ENCODE measurements around the gene TMEM184C.
A peak's percentile ranks its signal among the peaks of the same experiment; 100 is the strongest.

DNA sequence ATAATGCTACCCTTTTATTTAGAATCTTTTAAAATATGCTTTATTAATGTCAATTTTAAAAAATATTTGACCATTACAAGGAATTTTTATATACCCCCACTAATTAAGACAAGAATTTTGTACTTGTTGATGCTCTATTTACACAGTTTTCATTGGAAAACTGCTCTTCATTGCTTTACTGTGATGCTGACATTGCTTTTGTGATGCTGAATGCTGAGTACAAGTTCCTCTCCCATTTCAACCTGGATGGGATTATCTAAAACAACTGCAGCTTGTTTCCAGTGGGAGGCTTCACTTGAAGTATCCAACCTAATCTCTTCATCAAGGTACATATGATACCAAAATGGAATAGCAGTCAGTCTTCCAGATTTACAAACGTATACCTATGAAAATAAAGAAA, 21.2 kb downstream of the TMEM184C start:
- TF ChIP-seq, protein P1, sequence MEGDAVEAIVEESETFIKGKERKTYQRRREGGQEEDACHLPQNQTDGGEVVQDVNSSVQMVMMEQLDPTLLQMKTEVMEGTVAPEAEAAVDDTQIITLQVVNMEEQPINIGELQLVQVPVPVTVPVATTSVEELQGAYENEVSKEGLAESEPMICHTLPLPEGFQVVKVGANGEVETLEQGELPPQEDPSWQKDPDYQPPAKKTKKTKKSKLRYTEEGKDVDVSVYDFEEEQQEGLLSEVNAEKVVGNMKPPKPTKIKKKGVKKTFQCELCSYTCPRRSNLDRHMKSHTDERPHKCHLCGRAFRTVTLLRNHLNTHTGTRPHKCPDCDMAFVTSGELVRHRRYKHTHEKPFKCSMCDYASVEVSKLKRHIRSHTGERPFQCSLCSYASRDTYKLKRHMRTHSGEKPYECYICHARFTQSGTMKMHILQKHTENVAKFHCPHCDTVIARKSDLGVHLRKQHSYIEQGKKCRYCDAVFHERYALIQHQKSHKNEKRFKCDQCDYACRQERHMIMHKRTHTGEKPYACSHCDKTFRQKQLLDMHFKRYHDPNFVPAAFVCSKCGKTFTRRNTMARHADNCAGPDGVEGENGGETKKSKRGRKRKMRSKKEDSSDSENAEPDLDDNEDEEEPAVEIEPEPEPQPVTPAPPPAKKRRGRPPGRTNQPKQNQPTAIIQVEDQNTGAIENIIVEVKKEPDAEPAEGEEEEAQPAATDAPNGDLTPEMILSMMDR (conservative IDR thresholded peaks at IDR 0.05; ENCODE audit: low read depth in 2 of 2): no peak
- TF ChIP-seq, protein P2, sequence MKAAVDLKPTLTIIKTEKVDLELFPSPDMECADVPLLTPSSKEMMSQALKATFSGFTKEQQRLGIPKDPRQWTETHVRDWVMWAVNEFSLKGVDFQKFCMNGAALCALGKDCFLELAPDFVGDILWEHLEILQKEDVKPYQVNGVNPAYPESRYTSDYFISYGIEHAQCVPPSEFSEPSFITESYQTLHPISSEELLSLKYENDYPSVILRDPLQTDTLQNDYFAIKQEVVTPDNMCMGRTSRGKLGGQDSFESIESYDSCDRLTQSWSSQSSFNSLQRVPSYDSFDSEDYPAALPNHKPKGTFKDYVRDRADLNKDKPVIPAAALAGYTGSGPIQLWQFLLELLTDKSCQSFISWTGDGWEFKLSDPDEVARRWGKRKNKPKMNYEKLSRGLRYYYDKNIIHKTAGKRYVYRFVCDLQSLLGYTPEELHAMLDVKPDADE (IDR thresholded peaks at IDR 0.05): no peak
- TF ChIP-seq, protein P3, sequence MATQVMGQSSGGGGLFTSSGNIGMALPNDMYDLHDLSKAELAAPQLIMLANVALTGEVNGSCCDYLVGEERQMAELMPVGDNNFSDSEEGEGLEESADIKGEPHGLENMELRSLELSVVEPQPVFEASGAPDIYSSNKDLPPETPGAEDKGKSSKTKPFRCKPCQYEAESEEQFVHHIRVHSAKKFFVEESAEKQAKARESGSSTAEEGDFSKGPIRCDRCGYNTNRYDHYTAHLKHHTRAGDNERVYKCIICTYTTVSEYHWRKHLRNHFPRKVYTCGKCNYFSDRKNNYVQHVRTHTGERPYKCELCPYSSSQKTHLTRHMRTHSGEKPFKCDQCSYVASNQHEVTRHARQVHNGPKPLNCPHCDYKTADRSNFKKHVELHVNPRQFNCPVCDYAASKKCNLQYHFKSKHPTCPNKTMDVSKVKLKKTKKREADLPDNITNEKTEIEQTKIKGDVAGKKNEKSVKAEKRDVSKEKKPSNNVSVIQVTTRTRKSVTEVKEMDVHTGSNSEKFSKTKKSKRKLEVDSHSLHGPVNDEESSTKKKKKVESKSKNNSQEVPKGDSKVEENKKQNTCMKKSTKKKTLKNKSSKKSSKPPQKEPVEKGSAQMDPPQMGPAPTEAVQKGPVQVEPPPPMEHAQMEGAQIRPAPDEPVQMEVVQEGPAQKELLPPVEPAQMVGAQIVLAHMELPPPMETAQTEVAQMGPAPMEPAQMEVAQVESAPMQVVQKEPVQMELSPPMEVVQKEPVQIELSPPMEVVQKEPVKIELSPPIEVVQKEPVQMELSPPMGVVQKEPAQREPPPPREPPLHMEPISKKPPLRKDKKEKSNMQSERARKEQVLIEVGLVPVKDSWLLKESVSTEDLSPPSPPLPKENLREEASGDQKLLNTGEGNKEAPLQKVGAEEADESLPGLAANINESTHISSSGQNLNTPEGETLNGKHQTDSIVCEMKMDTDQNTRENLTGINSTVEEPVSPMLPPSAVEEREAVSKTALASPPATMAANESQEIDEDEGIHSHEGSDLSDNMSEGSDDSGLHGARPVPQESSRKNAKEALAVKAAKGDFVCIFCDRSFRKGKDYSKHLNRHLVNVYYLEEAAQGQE (IDR thresholded peaks at IDR 0.05; ENCODE audit: unreplicated experiment): no peak
- TF ChIP-seq POLR2AphosphoS5 (IDR thresholded peaks at IDR 0.05; ENCODE audit: low read depth) (no peak), EZH2 (IDR thresholded peaks at IDR 0.05; ENCODE audit: low read depth, unreplicated experiment) (no peak), JUNB (IDR thresholded peaks at IDR 0.05; ENCODE audit: unreplicated experiment) (no peak), CREB1 (CRISPR knock-in tag; IDR thresholded peaks at IDR 0.05; ENCODE audit: low read depth) (no peak), EZH2phosphoT487 (IDR thresholded peaks at IDR 0.05; ENCODE audit: unreplicated experiment) (no peak), NANOG (IDR thresholded peaks at IDR 0.05; ENCODE audit: borderline replicate concordance) (peak; percentile 81), ZNF331 (CRISPR knock-in tag; IDR thresholded peaks at IDR 0.05; ENCODE audit: low read depth) (no peak), STAT1 (IDR thresholded peaks at IDR 0.05; ENCODE audit: unreplicated experiment) (no peak), ZNF114 (CRISPR knock-in tag; IDR thresholded peaks at IDR 0.05) (no peak)
- TF ChIP-seq, protein P4, sequence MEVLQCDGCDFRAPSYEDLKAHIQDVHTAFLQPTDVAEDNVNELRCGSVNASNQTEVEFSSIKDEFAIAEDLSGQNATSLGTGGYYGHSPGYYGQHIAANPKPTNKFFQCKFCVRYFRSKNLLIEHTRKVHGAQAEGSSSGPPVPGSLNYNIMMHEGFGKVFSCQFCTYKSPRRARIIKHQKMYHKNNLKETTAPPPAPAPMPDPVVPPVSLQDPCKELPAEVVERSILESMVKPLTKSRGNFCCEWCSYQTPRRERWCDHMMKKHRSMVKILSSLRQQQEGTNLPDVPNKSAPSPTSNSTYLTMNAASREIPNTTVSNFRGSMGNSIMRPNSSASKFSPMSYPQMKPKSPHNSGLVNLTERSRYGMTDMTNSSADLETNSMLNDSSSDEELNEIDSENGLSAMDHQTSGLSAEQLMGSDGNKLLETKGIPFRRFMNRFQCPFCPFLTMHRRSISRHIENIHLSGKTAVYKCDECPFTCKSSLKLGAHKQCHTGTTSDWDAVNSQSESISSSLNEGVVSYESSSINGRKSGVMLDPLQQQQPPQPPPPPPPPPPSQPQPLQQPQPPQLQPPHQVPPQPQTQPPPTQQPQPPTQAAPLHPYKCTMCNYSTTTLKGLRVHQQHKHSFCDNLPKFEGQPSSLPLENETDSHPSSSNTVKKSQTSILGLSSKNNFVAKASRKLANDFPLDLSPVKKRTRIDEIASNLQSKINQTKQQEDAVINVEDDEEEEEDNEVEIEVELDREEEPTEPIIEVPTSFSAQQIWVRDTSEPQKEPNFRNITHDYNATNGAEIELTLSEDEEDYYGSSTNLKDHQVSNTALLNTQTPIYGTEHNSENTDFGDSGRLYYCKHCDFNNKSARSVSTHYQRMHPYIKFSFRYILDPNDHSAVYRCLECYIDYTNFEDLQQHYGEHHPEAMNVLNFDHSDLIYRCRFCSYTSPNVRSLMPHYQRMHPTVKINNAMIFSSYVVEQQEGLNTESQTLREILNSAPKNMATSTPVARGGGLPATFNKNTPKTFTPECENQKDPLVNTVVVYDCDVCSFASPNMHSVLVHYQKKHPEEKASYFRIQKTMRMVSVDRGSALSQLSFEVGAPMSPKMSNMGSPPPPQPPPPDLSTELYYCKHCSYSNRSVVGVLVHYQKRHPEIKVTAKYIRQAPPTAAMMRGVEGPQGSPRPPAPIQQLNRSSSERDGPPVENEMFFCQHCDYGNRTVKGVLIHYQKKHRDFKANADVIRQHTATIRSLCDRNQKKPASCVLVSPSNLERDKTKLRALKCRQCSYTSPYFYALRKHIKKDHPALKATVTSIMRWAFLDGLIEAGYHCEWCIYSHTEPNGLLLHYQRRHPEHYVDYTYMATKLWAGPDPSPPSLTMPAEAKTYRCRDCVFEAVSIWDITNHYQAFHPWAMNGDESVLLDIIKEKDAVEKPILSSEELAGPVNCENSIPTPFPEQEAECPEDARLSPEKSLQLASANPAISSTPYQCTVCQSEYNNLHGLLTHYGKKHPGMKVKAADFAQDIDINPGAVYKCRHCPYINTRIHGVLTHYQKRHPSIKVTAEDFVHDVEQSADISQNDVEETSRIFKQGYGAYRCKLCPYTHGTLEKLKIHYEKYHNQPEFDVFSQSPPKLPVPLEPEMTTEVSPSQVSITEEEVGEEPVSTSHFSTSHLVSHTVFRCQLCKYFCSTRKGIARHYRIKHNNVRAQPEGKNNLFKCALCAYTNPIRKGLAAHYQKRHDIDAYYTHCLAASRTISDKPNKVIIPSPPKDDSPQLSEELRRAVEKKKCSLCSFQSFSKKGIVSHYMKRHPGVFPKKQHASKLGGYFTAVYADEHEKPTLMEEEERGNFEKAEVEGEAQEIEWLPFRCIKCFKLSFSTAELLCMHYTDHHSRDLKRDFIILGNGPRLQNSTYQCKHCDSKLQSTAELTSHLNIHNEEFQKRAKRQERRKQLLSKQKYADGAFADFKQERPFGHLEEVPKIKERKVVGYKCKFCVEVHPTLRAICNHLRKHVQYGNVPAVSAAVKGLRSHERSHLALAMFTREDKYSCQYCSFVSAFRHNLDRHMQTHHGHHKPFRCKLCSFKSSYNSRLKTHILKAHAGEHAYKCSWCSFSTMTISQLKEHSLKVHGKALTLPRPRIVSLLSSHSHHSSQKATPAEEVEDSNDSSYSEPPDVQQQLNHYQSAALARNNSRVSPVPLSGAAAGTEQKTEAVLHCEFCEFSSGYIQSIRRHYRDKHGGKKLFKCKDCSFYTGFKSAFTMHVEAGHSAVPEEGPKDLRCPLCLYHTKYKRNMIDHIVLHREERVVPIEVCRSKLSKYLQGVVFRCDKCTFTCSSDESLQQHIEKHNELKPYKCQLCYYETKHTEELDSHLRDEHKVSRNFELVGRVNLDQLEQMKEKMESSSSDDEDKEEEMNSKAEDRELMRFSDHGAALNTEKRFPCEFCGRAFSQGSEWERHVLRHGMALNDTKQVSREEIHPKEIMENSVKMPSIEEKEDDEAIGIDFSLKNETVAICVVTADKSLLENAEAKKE (CRISPR knock-in tag; IDR thresholded peaks at IDR 0.05): no peak
